A549 (cell line): ENCODE results near the gene LAMA2. TPM values are rescaled to one million over a fixed set of nuclear protein-coding genes. Genes with fewer than 3 reads are reported as not detected.

Experiments used
- ATAC-seq, 2 experiments: fragments of 200-7000 bp in 1 of 2; fragments of >200 bp in 1 of 2; cut with Nextera tagmentation in 1 of 2; cut with Tn5 transposase in 1 of 2; 3 replicates each; pipeline versions ENCODE4 v1.8.0 to v1.9.1; 2018 to 2020; ENCODE audit warnings: mild to moderate bottlenecking in 1 of 2, moderate library complexity in 1 of 2
- CTCF ChIA-PET: fragments of 300-600 bp; sonication (Branson Sonifier 250); formaldehyde crosslinking; extraction: SDS; loops from one replicate; lab custom pipeline; 2021; ENCODE audit warnings: antibody characterized with exemption, inconsistent platforms; lab: Yijun Ruan, JAX
- POLR2A ChIA-PET: fragments of 350-600 bp; formaldehyde crosslinking; extraction: SDS; loops from one replicate; lab custom pipeline; 2021; ENCODE audit warnings: antibody characterized with exemption, inconsistent platforms; lab: Yijun Ruan, JAX
- DNase-seq, 2 experiments: peaks; one replicate each; pipeline versions ENCODE4 v3.0.0 to v3.0.0-alpha.2; 2011 to 2016; ENCODE audit warnings: low read depth in 1 of 2, low spot score in 1 of 2
- FAIRE-seq: peaks from 2 replicates; lab custom pipeline; 2011; peaks lifted over from hg19 to GRCh38; lab: Jason Lieb, UNC
- H3K27ac ChIP-seq, 2 experiments: fragments of >200 bp; sonication (Bioruptor Twin); formaldehyde crosslinking; 3 replicates each; pipeline ENCODE4 v1.5.1; 2016 to 2017
- H3K4me1 ChIP-seq: fragments of >200 bp; sonication (Bioruptor Twin); formaldehyde crosslinking; 3 replicates; pipeline ENCODE4 v1.6.1; 2016
- H3K4me2 ChIP-seq: fragments of >200 bp; sonication (Bioruptor Twin); formaldehyde crosslinking; 3 replicates; pipeline ENCODE4 v1.6.1; 2016
- H3K4me3 ChIP-seq: fragments of >200 bp; sonication (Bioruptor Twin); formaldehyde crosslinking; 3 replicates; pipeline ENCODE4 v1.5.1; 2016
- H3K9me3 ChIP-seq: fragments of >200 bp; sonication (Bioruptor Twin); formaldehyde crosslinking; 3 replicates; pipeline ENCODE4 v1.6.1; 2016
- CEBPB ChIP-seq, 2 experiments: fragments of >200 bp in 1 of 2; sonication (Bioruptor Twin) in 1 of 2; formaldehyde crosslinking in 1 of 2; IDR thresholded peaks; 2 replicates each; pipeline ENCODE4 v1.6.1; 2012 to 2016
- CHD2 ChIP-seq: fragments of 150-350 bp; IDR thresholded peaks from 2 replicates; pipeline ENCODE4 v1.6.1; 2014; ENCODE audit warnings: low read length; ENCODE audit not compliant: partially characterized antibody
- EHMT2 ChIP-seq: fragments of 200-600 bp; sonication (generic); IDR thresholded peaks from 2 replicates; pipeline ENCODE4 v1.6.1; 2016; ENCODE audit warnings: antibody characterized with exemption, low read depth, mild to moderate bottlenecking, moderate library complexity
- EP300 ChIP-seq, 2 experiments: fragments of >200 bp; sonication (Bioruptor Twin); formaldehyde crosslinking; IDR thresholded peaks; 2 replicates in 1 of 2; 3 replicates in 1 of 2; pipeline ENCODE4 v1.6.1; 2016 to 2017
- ESRRA ChIP-seq: fragments of 150-350 bp; IDR thresholded peaks from 2 replicates; pipeline ENCODE4 v1.6.1; 2014; ENCODE audit warnings: mild to moderate bottlenecking, low read length, borderline replicate concordance
- FOSL2 ChIP-seq, 2 experiments: fragments of 450-650 bp in 1 of 2; fragments of >200 bp in 1 of 2; sonication (Bioruptor Twin) in 1 of 2; formaldehyde crosslinking; IDR thresholded peaks; 2 replicates each; pipeline versions ENCODE4 v1.5.0 to v1.6.1; 2016 to 2020; ENCODE audit warnings: mild to moderate bottlenecking in 1 of 2, moderate library complexity in 1 of 2
- FOXS1 ChIP-seq: fragments of 250-450 bp; sonication (Bioruptor Pico); IDR thresholded peaks from 2 replicates; pipeline ENCODE4 v1.5.0; 2020; ENCODE audit warnings: mild to moderate bottlenecking, moderate library complexity
- GATA3 ChIP-seq: IDR thresholded peaks from 2 replicates; pipeline ENCODE4 v1.6.1; 2012; ENCODE audit warnings: borderline replicate concordance
- HDAC2 ChIP-seq: fragments of 200-600 bp; sonication (generic); IDR thresholded peaks from 2 replicates; pipeline ENCODE4 v1.6.1; 2016
- HES2 ChIP-seq: fragments of >200 bp; sonication (Bioruptor Twin); formaldehyde crosslinking; IDR thresholded peaks from 2 replicates; pipeline ENCODE4 v1.6.1; 2016
- HOXA7 ChIP-seq: fragments of 250-450 bp; sonication (Bioruptor Pico); IDR thresholded peaks from 2 replicates; pipeline ENCODE4 v1.5.0; 2020; ENCODE audit warnings: mild to moderate bottlenecking, moderate library complexity
- JUN ChIP-seq, 2 experiments: fragments of >200 bp; sonication (Bioruptor Twin); formaldehyde crosslinking; IDR thresholded peaks; 2 replicates in 1 of 2; 3 replicates in 1 of 2; pipeline ENCODE4 v1.6.1; 2016 to 2017
- KDM5A ChIP-seq: fragments of 200-600 bp; sonication (generic); IDR thresholded peaks from 2 replicates; pipeline ENCODE4 v1.6.1; 2016; ENCODE audit warnings: antibody characterized with exemption, mild to moderate bottlenecking
- NFE2L2 ChIP-seq: fragments of 150-350 bp; conservative IDR thresholded peaks from 2 replicates; pipeline ENCODE4 v1.6.1; 2014; ENCODE audit warnings: low read length
- NPAS2 ChIP-seq: fragments of 250-450 bp; sonication (Bioruptor Pico); IDR thresholded peaks from 2 replicates; pipeline ENCODE4 v1.8.0; 2022; ENCODE audit warnings: mild to moderate bottlenecking, moderate library complexity, borderline replicate concordance
- NR3C1 ChIP-seq: fragments of >200 bp; sonication (Bioruptor Twin); formaldehyde crosslinking; IDR thresholded peaks from 3 replicates; pipeline ENCODE4 v1.6.1; 2017
- PHF8 ChIP-seq: fragments of 200-600 bp; sonication (generic); IDR thresholded peaks from 2 replicates; pipeline ENCODE4 v1.6.1; 2016; ENCODE audit warnings: low read depth, mild to moderate bottlenecking, antibody characterized with exemption, moderate library complexity, borderline replicate concordance
- POLR2AphosphoS2 ChIP-seq: conservative IDR thresholded peaks from 2 replicates; pipeline ENCODE4 v1.6.1; 2012; ENCODE audit warnings: low read length, improper control_type of control experiment, inconsistent platforms
- REST ChIP-seq: fragments of 200-600 bp; sonication (generic); IDR thresholded peaks from 2 replicates; pipeline ENCODE4 v1.6.1; 2016; ENCODE audit warnings: antibody characterized with exemption, mild to moderate bottlenecking, moderate library complexity
- RFX5 ChIP-seq: fragments of 450-650 bp; IDR thresholded peaks from 2 replicates; pipeline ENCODE4 v1.7.1; 2014; ENCODE audit warnings: antibody characterized with exemption, mild to moderate bottlenecking, moderate library complexity
- RNF2 ChIP-seq: fragments of 200-600 bp; sonication (generic); IDR thresholded peaks from 2 replicates; pipeline ENCODE4 v1.6.1; 2016; ENCODE audit warnings: low read depth, mild to moderate bottlenecking, antibody characterized with exemption, moderate library complexity, borderline replicate concordance
- SMC3 ChIP-seq: fragments of >200 bp; sonication (Bioruptor Twin); formaldehyde crosslinking; IDR thresholded peaks from 3 replicates; pipeline ENCODE4 v1.6.1; 2018; ENCODE audit warnings: inconsistent platforms
- TFCP2L1 ChIP-seq: fragments of 250-450 bp; sonication (Bioruptor Pico); IDR thresholded peaks from 2 replicates; pipeline ENCODE4 v1.5.0; 2021; ENCODE audit warnings: mild to moderate bottlenecking
- TP53 ChIP-seq: fragments of 250-450 bp; sonication (Bioruptor Pico); IDR thresholded peaks from 2 replicates; pipeline ENCODE4 v1.5.0; 2021; ENCODE audit warnings: mild to moderate bottlenecking, moderate library complexity
- ZC3H11A ChIP-seq: fragments of 450-650 bp; IDR thresholded peaks from 2 replicates; pipeline ENCODE4 v1.6.1; 2014; ENCODE audit warnings: antibody characterized with exemption, mild to moderate bottlenecking
- ZSCAN20 ChIP-seq: fragments of 250-450 bp; sonication (Bioruptor Pico); IDR thresholded peaks from 2 replicates; pipeline ENCODE4 v1.8.0; 2022; ENCODE audit warnings: mild to moderate bottlenecking, moderate library complexity
- WGBS: methylation state at CpG from one replicate; pipeline ENCODE4 v1.1.6; 2017; ENCODE audit errors: missing lambda C conversion rate; 5-methylcytosine and 5-hydroxymethylcytosine counted together
- polyA plus RNA-seq, 4 experiments: library from polyadenylated mRNA; depleted of rRNA in 3 of 4; stranded (reverse); fragments of >200 nt; fragmentation: RNase III in 1 of 4; extraction: RNeasy Plus Mini Kit Qiagen cat#74134 plus additional on column Dnase treatment in 1 of 4; gene quantifications; 2 replicates in 3 of 4; 3 replicates in 1 of 4; pipeline ENCODE4 v1.2.3, GENCODE V29; 2011 to 2017
- TF ChIP-seq, protein P1 (sequence below): fragments of >200 bp; sonication (Bioruptor Twin); formaldehyde crosslinking; IDR thresholded peaks from 3 replicates; pipeline ENCODE4 v1.6.1; 2016
- TF ChIP-seq, protein P2 (sequence below): fragments of 150-350 bp; IDR thresholded peaks from 2 replicates; pipeline ENCODE4 v1.6.1; 2014; ENCODE audit warnings: low read depth, mild to moderate bottlenecking, low read length
- TF ChIP-seq, protein P3 (sequence below): IDR thresholded peaks from 2 replicates; pipeline ENCODE4 v1.6.1; 2012

The LAMA2 gene
- polyA plus RNA-seq, 2 of the 4 experiments (the other 2 are of a cell fraction), result 0.21 to 1.3 TPM

GRCh38 chr6:129321303-129321702, 438.4 kb downstream of the LAMA2 start:
- no peak overlapping the region for H3K4me3 ChIP-seq
- H3K27ac ChIP-seq, result no peak overlapping the region
- DNase-seq, result no peak
- no peaks in the 10 kb centered on the region for H3K4me1 ChIP-seq
- WGBS, result 53% methylated on average over 2 of the region's 2 CpGs
- H3K9me3 ChIP-seq, result no peaks in the 10 kb centered on the region
- ChIA-PET POLR2A (no interaction called here), CTCF (no interaction called here)
- H3K4me2 ChIP-seq, result no peak overlapping the region
- no peak for FAIRE-seq
- TF ChIP-seq, protein P1, sequence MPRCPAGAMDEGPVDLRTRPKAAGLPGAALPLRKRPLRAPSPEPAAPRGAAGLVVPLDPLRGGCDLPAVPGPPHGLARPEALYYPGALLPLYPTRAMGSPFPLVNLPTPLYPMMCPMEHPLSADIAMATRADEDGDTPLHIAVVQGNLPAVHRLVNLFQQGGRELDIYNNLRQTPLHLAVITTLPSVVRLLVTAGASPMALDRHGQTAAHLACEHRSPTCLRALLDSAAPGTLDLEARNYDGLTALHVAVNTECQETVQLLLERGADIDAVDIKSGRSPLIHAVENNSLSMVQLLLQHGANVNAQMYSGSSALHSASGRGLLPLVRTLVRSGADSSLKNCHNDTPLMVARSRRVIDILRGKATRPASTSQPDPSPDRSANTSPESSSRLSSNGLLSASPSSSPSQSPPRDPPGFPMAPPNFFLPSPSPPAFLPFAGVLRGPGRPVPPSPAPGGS, result no peak
- TF ChIP-seq CEBPB (IDR thresholded peaks at IDR 0.05) (no peak), ZC3H11A (no peak), KDM5A (no peak), NPAS2 (no peak), PHF8 (no peak), ESRRA (no peak), TFCP2L1 (CRISPR knock-in tag) (no peak), RFX5 (no peak), EHMT2 (no peak), NFE2L2 (no peak), SMC3 (no peak), JUN (IDR thresholded peaks at IDR 0.05) (no peak), FOSL2 (IDR thresholded peaks at IDR 0.05) (no peak), FOSL2 (CRISPR knock-in tag; IDR thresholded peaks at IDR 0.05) (no peak), TP53 (CRISPR knock-in tag) (no peak)
- TF ChIP-seq, protein P2, sequence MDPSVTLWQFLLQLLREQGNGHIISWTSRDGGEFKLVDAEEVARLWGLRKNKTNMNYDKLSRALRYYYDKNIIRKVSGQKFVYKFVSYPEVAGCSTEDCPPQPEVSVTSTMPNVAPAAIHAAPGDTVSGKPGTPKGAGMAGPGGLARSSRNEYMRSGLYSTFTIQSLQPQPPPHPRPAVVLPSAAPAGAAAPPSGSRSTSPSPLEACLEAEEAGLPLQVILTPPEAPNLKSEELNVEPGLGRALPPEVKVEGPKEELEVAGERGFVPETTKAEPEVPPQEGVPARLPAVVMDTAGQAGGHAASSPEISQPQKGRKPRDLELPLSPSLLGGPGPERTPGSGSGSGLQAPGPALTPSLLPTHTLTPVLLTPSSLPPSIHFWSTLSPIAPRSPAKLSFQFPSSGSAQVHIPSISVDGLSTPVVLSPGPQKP, result no peak
- TF ChIP-seq, protein P3, sequence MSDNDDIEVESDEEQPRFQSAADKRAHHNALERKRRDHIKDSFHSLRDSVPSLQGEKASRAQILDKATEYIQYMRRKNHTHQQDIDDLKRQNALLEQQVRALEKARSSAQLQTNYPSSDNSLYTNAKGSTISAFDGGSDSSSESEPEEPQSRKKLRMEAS, result no peak
- no peak for ATAC-seq

DNA sequence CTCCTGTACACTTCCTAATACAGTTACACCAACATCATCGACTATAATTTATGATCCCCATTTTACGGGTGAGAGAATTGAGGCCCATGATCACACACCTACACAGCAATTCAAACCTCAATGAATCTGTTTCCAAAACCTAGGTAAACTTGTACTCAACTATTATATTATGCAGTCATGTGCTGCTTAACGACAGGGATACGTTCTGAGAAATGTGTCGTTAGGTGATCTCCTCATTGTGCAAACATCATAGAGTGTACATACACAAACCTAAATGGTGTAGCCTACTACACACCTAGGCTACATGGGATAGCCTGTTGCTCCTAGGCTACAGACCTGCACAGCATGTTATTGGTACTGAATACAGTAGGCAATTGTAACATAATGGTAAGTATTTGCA, 441.4 kb downstream of the LAMA2 start:
- Histone ChIP-seq H3K27ac (no peak overlapping the region), H3K4me3 (no peak overlapping the region), H3K9me3 (no peaks in the 10 kb centered on the region), H3K4me1 (no peaks in the 10 kb centered on the region), H3K4me2 (no peak overlapping the region)
- WGBS, result 80% methylated on average over 5 of the region's 5 CpGs
- no peak for TF ChIP-seq CHD2
- TF ChIP-seq RFX5, result no peak
- TF ChIP-seq NPAS2, result no peak
- TF ChIP-seq POLR2AphosphoS2, result no peak
- no peak for TF ChIP-seq REST
- no peak for TF ChIP-seq EP300 (IDR thresholded peaks at IDR 0.05)
- no peak for TF ChIP-seq HOXA7 (CRISPR knock-in tag)
- no peak for TF ChIP-seq SMC3
- no peak for TF ChIP-seq TP53 (CRISPR knock-in tag)
- TF ChIP-seq HES2, result no peak
- no peak for TF ChIP-seq EHMT2
- TF ChIP-seq NR3C1, result no peak
- no peak for TF ChIP-seq RNF2
- TF ChIP-seq ZSCAN20 (CRISPR knock-in tag), result no peak
- no peak for TF ChIP-seq FOXS1
- TF ChIP-seq, protein P3, result no peak
- TF ChIP-seq ESRRA, result no peak
- TF ChIP-seq, protein P2, result no peak
- TF ChIP-seq GATA3, result no peak
- TF ChIP-seq HDAC2, result no peak
- POLR2A ChIA-PET, result no interaction called here
- DNase-seq, result no peak
- no peak for FAIRE-seq
- ATAC-seq, result no peak
- CTCF ChIA-PET, result no interaction called here
